ENCODE measurements around the gene MLLT3. TPM values are rescaled to one million over a fixed set of nuclear protein-coding genes. Genes with fewer than 3 reads are reported as not detected.
A peak's percentile ranks its signal among the peaks of the same experiment; 100 is the strongest.

MLLT3 gene
- total RNA-seq, 1 experiment from 2014 or later, result 7.0 TPM

GRCh38 chr9:20528253-20528652, 94.0 kb downstream of the MLLT3 start (continued):
- TF ChIP-seq, protein P1, sequence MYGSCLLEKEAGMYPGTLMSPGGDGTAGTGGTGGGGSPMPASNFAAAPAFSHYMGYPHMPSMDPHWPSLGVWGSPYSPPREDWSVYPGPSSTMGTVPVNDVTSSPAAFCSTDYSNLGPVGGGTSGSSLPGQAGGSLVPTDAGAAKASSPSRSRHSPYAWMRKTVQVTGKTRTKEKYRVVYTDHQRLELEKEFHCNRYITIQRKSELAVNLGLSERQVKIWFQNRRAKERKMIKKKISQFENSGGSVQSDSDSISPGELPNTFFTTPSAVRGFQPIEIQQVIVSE (CRISPR knock-in tag; IDR thresholded peaks at IDR 0.05; ENCODE audit: borderline replicate concordance), result no peak
- TF ChIP-seq ZNF219 (CRISPR knock-in tag; IDR thresholded peaks at IDR 0.05; ENCODE audit: borderline replicate concordance), result no peak
- TF ChIP-seq ZNF317 (CRISPR knock-in tag; IDR thresholded peaks at IDR 0.05; ENCODE audit: borderline replicate concordance, low read depth), result no peak
- no peak for TF ChIP-seq GABPB1 (CRISPR knock-in tag; IDR thresholded peaks at IDR 0.05)
- TF ChIP-seq E2F1 (CRISPR knock-in tag; IDR thresholded peaks at IDR 0.05), result no peak

DNA sequence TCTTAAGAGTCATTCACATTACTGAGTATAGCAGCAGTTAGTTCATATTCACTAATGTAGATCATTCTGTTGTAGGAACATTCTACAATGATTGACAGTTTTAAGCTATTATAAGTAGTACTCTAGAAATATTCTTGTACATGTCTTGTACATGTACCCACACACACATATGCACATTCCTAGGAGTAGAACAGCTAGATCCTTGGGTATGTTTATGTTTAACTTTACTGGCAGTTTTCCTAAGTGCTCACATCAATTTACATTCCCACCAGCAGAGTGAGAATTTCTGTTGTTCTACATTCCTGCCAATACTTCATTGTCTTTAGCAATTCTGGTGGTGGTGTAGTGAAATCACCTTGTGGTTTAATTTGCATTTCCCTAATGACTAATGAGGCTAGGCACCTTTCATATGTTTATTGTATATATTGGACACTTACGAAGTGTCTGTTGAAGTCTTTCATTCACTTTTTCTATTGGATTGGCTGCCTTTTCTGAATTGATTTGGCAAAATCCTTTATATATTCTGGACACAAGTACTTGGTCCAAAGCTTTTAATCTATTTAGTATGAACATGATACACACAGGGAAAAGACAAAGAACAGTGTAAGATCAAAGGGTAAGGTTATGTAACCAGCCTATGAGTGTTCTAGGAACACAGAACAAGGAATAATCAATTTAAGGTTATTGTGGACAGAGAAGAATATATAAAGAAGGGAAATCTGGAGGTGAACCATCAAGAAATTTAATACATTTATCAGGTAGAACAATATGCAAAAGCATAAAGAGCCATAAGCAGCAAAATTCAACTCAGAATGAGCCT, 95.6 kb downstream of the MLLT3 start:
- H3K4me3 Mint-ChIP-seq, result no peak overlapping the region
- H3K9me3 Mint-ChIP-seq, result 0 out of 2 replicates have a peak, but pooled peaks cover 5% of the 10 kb centered on the region
- DNase-seq (ENCODE audit: low spot score), result no peak
- ATAC-seq, result no peak
- H3K27me3 Mint-ChIP-seq (ENCODE audit: low read depth), result no peaks in the 10 kb centered on the region
- peaks cover 18% of the 10 kb centered on the region for H3K4me1 Mint-ChIP-seq
- CTCF ChIA-PET, result interaction anchor here (0.5 to 1.2 kb wide), 2 partner anchors 1062 to 1600 kb away, joined by 3 to 7 read pairs; no protein-coding TSS in a partner anchor
- POLR2A ChIA-PET, result no interaction called here
- H3K27ac Mint-ChIP-seq, result 0 out of 2 replicates have a peak overlapping the region, but pooled peaks have one; percentile 57
- TF ChIP-seq, protein P2, sequence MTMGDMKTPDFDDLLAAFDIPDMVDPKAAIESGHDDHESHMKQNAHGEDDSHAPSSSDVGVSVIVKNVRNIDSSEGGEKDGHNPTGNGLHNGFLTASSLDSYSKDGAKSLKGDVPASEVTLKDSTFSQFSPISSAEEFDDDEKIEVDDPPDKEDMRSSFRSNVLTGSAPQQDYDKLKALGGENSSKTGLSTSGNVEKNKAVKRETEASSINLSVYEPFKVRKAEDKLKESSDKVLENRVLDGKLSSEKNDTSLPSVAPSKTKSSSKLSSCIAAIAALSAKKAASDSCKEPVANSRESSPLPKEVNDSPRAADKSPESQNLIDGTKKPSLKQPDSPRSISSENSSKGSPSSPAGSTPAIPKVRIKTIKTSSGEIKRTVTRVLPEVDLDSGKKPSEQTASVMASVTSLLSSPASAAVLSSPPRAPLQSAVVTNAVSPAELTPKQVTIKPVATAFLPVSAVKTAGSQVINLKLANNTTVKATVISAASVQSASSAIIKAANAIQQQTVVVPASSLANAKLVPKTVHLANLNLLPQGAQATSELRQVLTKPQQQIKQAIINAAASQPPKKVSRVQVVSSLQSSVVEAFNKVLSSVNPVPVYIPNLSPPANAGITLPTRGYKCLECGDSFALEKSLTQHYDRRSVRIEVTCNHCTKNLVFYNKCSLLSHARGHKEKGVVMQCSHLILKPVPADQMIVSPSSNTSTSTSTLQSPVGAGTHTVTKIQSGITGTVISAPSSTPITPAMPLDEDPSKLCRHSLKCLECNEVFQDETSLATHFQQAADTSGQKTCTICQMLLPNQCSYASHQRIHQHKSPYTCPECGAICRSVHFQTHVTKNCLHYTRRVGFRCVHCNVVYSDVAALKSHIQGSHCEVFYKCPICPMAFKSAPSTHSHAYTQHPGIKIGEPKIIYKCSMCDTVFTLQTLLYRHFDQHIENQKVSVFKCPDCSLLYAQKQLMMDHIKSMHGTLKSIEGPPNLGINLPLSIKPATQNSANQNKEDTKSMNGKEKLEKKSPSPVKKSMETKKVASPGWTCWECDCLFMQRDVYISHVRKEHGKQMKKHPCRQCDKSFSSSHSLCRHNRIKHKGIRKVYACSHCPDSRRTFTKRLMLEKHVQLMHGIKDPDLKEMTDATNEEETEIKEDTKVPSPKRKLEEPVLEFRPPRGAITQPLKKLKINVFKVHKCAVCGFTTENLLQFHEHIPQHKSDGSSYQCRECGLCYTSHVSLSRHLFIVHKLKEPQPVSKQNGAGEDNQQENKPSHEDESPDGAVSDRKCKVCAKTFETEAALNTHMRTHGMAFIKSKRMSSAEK (CRISPR knock-in tag; IDR thresholded peaks at IDR 0.05; ENCODE audit: borderline replicate concordance), result no peak
- TF ChIP-seq, protein P3, sequence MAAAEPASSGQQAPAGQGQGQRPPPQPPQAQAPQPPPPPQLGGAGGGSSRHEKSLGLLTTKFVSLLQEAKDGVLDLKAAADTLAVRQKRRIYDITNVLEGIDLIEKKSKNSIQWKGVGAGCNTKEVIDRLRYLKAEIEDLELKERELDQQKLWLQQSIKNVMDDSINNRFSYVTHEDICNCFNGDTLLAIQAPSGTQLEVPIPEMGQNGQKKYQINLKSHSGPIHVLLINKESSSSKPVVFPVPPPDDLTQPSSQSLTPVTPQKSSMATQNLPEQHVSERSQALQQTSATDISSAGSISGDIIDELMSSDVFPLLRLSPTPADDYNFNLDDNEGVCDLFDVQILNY (CRISPR knock-in tag; IDR thresholded peaks at IDR 0.05), result no peak
- TF ChIP-seq E2F1 (CRISPR knock-in tag; IDR thresholded peaks at IDR 0.05) (no peak), ATF1 (CRISPR knock-in tag; IDR thresholded peaks at IDR 0.05) (no peak)
- H3K36me3 Mint-ChIP-seq, result no peaks in the 10 kb centered on the region

DNA sequence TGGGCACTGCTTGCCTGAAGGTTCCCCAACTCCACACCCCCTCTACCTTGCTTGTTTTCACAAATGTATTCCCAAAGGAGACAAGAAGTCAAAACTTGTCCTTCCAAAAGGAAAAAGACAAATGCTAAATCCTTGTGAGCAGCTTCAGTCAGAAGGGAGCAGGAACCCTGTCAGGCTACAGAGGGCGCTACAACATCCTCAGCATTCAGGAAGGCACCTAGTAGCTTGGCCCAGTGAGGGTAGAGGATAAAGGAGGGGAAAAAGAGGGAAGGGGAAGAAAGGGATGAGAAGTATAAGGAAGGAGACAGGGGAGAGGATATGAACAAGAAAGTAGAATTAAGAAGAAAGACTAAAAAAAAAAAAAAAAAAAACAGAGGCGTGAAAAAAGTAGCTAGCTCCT, 97.5 kb downstream of the MLLT3 start:
- Mint-ChIP-seq H3K4me3 (no peak overlapping the region), H3K27ac (no peak overlapping the region), H3K9me3 (0 out of 2 replicates have a peak, but pooled peaks cover 5% of the 10 kb centered on the region), H3K36me3 (no peaks in the 10 kb centered on the region), H3K27me3 (ENCODE audit: low read depth) (no peaks in the 10 kb centered on the region), H3K4me1 (peaks cover 21% of the 10 kb centered on the region)
- peak; percentile 71 for DNase-seq (ENCODE audit: low spot score)
- TF ChIP-seq, protein P1 (CRISPR knock-in tag; IDR thresholded peaks at IDR 0.05; ENCODE audit: borderline replicate concordance), result no peak
- peak; percentile 92 for TF ChIP-seq ZNF121 (CRISPR knock-in tag; IDR thresholded peaks at IDR 0.05)
- TF ChIP-seq, protein P4, sequence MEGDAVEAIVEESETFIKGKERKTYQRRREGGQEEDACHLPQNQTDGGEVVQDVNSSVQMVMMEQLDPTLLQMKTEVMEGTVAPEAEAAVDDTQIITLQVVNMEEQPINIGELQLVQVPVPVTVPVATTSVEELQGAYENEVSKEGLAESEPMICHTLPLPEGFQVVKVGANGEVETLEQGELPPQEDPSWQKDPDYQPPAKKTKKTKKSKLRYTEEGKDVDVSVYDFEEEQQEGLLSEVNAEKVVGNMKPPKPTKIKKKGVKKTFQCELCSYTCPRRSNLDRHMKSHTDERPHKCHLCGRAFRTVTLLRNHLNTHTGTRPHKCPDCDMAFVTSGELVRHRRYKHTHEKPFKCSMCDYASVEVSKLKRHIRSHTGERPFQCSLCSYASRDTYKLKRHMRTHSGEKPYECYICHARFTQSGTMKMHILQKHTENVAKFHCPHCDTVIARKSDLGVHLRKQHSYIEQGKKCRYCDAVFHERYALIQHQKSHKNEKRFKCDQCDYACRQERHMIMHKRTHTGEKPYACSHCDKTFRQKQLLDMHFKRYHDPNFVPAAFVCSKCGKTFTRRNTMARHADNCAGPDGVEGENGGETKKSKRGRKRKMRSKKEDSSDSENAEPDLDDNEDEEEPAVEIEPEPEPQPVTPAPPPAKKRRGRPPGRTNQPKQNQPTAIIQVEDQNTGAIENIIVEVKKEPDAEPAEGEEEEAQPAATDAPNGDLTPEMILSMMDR (IDR thresholded peaks at IDR 0.05), result peak; percentile 83
- POLR2A ChIA-PET, result interaction anchor here (0.7 kb wide), 1 partner anchor 462 kb away, joined by 6 read pairs; no protein-coding TSS in a partner anchor
- CTCF ChIA-PET, result interaction anchor here (0.6 to 1.8 kb wide), 55 partner anchors 8 to 1530 kb away, joined by 3 to 23 read pairs (median 4); partner anchors contain the start of gene MLLT3
- peak; percentile 97 for ATAC-seq
